ENCODE measurements around the gene GZF1.

DNA sequence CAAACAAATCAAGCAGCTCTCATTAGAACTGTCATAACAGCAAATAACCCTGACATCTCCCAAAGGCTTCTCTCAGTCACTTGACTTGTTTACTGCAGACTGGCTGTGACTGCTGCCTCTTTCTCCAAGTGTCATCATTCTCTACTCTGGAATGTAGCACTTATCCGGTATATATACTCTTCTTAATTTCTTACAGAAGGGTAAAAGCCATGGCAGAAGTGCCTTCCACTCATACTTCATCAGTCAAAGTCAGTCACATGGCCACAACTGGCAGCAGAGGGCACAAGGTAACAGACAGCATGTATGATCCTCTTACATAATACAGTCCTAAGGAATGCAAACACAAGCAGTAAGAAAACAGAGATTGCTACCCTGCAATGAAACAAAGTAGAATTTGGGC lies 50.0 kb downstream of the GZF1 start:
- TF ChIP-seq POLR2A (IDR thresholded peaks at IDR 0.05; ENCODE audit: low read depth, low read length): no peak
- TF ChIP-seq TAF1 (IDR thresholded peaks at IDR 0.05; ENCODE audit: low read depth, low read length): no peak
- no peak for TF ChIP-seq POLR2AphosphoS5 (IDR thresholded peaks at IDR 0.05; ENCODE audit: low read depth, low read length)
- no peak for TF ChIP-seq SPI1 (IDR thresholded peaks at IDR 0.05; ENCODE audit: low read depth, low read length)
- TF ChIP-seq PAX5 (IDR thresholded peaks at IDR 0.05; ENCODE audit: insufficient read depth, low read length, severe bottlenecking): no peak
- no peak for TF ChIP-seq POU2F2 (IDR thresholded peaks at IDR 0.05; ENCODE audit: low read depth, low read length)
